HEK293 (cell line): Measurements from ENCODE around the gene DRC3.

Experiments
- BCL11A ChIP-seq: fragments of 450-650 bp; formaldehyde crosslinking; IDR thresholded peaks from 2 replicates; pipeline ENCODE4 v1.5.1; 2016; ENCODE audit warnings: low read depth, missing biosample characterization, missing genetic modification characterization
- CTCF ChIP-seq: fragments of 450-650 bp; formaldehyde crosslinking; IDR thresholded peaks from 2 replicates; pipeline ENCODE4 v1.5.1; 2016; ENCODE audit warnings: missing biosample characterization, missing genetic modification characterization
- GLI2 ChIP-seq: fragments of 450-650 bp; formaldehyde crosslinking; IDR thresholded peaks from 2 replicates; pipeline ENCODE4; 2017; ENCODE audit warnings: missing biosample characterization, missing genetic modification characterization, low read depth, borderline replicate concordance
- KLF16 ChIP-seq: fragments of 450-650 bp; formaldehyde crosslinking; IDR thresholded peaks from 2 replicates; pipeline ENCODE4 v1.5.1; 2017; ENCODE audit warnings: missing biosample characterization, missing genetic modification characterization
- TCF7L2 ChIP-seq: IDR thresholded peaks from 2 replicates; pipeline ENCODE4 v1.6.1; 2011; ENCODE audit warnings: low read depth, mild to moderate bottlenecking, inconsistent platforms, low read length, moderate library complexity, borderline replicate concordance

- TF ChIP-seq TCF7L2 = no peak
- no peak for TF ChIP-seq KLF16 (tag by site-specific recombination)
- TF ChIP-seq CTCF (tag by site-specific recombination) = no peak
- TF ChIP-seq GLI2 (tag by site-specific recombination) = no peak
- no peak for TF ChIP-seq BCL11A
Measured at GRCh38 chr17:17934214-17934613, 38.4 kb upstream of the DRC3 start.
